Lower leg skin (tissue), 3 donors: Measurements from ENCODE around the gene ADAM10.

Experiments used
- POLR2A ChIP-seq, 2 donors: fragments of 450-650 bp; IDR thresholded peaks; one replicate each; pipeline ENCODE4 v1.6.1; 2016 to 2017; ENCODE audit warnings: antibody characterized with exemption in 2 of 2, mild to moderate bottlenecking in 1 of 2, moderate library complexity in 1 of 2
- TF ChIP-seq, protein P1 (sequence below), 3 donors: fragments of 450-650 bp; IDR thresholded peaks; one replicate each; pipeline ENCODE4 v1.5.1; 2016; ENCODE audit warnings: antibody characterized with exemption in 3 of 3, mild to moderate bottlenecking in 3 of 3, moderate library complexity in 2 of 3

DNA sequence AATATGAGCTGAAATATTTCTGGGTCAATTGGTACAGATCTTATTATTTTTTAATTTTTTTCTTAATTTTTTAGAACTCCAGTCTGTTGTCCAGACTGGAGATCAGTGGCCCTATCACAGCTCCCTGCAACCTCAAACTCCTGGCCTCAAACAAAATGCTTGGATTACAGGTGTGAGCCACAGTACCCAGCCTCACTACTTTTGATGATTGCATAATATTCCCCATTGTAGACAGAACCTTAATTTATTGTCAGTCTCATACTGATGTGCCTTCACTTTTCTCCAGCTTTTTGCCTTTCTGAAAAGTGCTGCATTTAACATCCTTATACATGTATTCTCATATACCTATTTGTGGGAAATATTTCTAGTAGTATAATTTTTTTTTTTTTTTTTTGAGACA is 172.8 kb downstream of the ADAM10 start:
- TF ChIP-seq, protein P1, sequence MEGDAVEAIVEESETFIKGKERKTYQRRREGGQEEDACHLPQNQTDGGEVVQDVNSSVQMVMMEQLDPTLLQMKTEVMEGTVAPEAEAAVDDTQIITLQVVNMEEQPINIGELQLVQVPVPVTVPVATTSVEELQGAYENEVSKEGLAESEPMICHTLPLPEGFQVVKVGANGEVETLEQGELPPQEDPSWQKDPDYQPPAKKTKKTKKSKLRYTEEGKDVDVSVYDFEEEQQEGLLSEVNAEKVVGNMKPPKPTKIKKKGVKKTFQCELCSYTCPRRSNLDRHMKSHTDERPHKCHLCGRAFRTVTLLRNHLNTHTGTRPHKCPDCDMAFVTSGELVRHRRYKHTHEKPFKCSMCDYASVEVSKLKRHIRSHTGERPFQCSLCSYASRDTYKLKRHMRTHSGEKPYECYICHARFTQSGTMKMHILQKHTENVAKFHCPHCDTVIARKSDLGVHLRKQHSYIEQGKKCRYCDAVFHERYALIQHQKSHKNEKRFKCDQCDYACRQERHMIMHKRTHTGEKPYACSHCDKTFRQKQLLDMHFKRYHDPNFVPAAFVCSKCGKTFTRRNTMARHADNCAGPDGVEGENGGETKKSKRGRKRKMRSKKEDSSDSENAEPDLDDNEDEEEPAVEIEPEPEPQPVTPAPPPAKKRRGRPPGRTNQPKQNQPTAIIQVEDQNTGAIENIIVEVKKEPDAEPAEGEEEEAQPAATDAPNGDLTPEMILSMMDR (IDR thresholded peaks at IDR 0.05), result no peak
- no peak for TF ChIP-seq POLR2A (IDR thresholded peaks at IDR 0.05)
